ENCODE data around the gene HIPK2. TPM values are rescaled to one million over a fixed set of nuclear protein-coding genes. Genes with fewer than 3 reads are reported as not detected.

Gene HIPK2
- total and polyA plus RNA-seq, 2 donors (not counting 3 experiments of a cell fraction or from before 2014, with no cell fraction given), result 9.0 to 43.8 TPM

GRCh38 chr7:139716156-139716942 is 61.4 kb downstream of the HIPK2 start:
- Histone ChIP-seq H3K4me2 (ENCODE audit: insufficient read depth, low read length) (no peak overlapping the region), H3K4me3 (replicated peaks in 1 of 3; ENCODE audit: insufficient read depth in 1 of 3, low read depth in 1 of 3, low read length in 3 of 3) (no peak overlapping the region), H3K9me3 (replicated peaks; ENCODE audit: control insufficient read depth, insufficient read depth, low read length) (no peaks in the 10 kb centered on the region), H3K4me1 (ENCODE audit: control insufficient read depth, extremely low read depth, insufficient read depth, low read length) (peaks cover 23% of the 10 kb centered on the region), H3K27me3 (ENCODE audit: control insufficient read depth in 2 of 2, insufficient read depth in 2 of 2, low read length in 2 of 2) (no peaks in the 10 kb centered on the region), H2AFZ (ENCODE audit: low read depth, low read length) (no peak overlapping the region), H3K9me1 (replicated peaks; ENCODE audit: control insufficient read depth, extremely low read depth, insufficient read depth, low read length) (no peaks in the 10 kb centered on the region), H3K36me3 (ENCODE audit: control insufficient read depth in 2 of 2, extremely low read depth in 1 of 2, insufficient read depth in 2 of 2, low read length in 2 of 2) (peaks cover 16 to 21% of the 10 kb centered on the region in 2 experiments), H3K79me2 (ENCODE audit: control insufficient read depth, insufficient read depth, low read length) (peaks cover 66% of the 10 kb centered on the region), H3K9ac (replicated peaks; ENCODE audit: extremely low read depth, insufficient read depth, low read length) (no peak overlapping the region), H3K27ac (ENCODE audit: insufficient read depth, low read depth, low read length) (no peak overlapping the region), H4K20me1 (replicated peaks; ENCODE audit: control insufficient read depth, extremely low read depth, insufficient read depth, low read length) (no peaks in the 10 kb centered on the region)
- no peak for DNase-seq (ENCODE audit: low read depth, low spot score)
- TSS peak; percentile 65 for BruUV-seq (replicated peaks)
- FAIRE-seq, result no peak
- dilution Hi-C loops (cut with MboI; ENCODE audit: extremely low pct_ligation_motif_present, low sequenced_read_pairs), result no loop called here
- intact Hi-C loops (cut with micrococcal nuclease), result no loop called here
- no peak for TF ChIP-seq JUN (IDR thresholded peaks at IDR 0.05; ENCODE audit: borderline replicate concordance, insufficient read depth, insufficient read length, low read depth)
- no peak for TF ChIP-seq CTCF (IDR thresholded peaks at IDR 0.05; ENCODE audit: extremely low read depth in 1 of 2, insufficient read depth in 1 of 2, low read depth in 1 of 2, low read length in 2 of 2)
- no peak for TF ChIP-seq MAX (IDR thresholded peaks at IDR 0.05; ENCODE audit: insufficient read depth, insufficient read length)
- no peak for TF ChIP-seq EZH2 (IDR thresholded peaks at IDR 0.05; ENCODE audit: borderline replicate concordance, low read depth, low read length, severe bottlenecking)
- no peak for TF ChIP-seq POLR2AphosphoS5 (IDR thresholded peaks at IDR 0.05; ENCODE audit: insufficient read depth, low read depth, low read length)
- no peak for TF ChIP-seq MYC (IDR thresholded peaks at IDR 0.05; ENCODE audit: low read depth, low read length)
- TF ChIP-seq FOS (IDR thresholded peaks at IDR 0.05; ENCODE audit: borderline replicate concordance, insufficient read depth, low read length), result no peak
- no peak for TF ChIP-seq POLR2A (IDR thresholded peaks at IDR 0.05; ENCODE audit: low read depth, low read length)
- TF ChIP-seq GATA2 (IDR thresholded peaks at IDR 0.05; ENCODE audit: insufficient read depth, insufficient read length, low read depth, low read length), result no peak
- ChIA-PET CTCF (no interaction called here), POLR2A (no interaction called here)

Measured in endothelial cell of umbilical vein (primary cell).